Dorsolateral prefrontal cortex (tissue), 118 donors: Measurements from ENCODE around the gene BACE2. TPM values are rescaled to one million over a fixed set of nuclear protein-coding genes. Genes with fewer than 3 reads are reported as not detected.

Experiments
- microRNA-seq, 43 experiments: library from miRNA; unstranded; fragments of <30 nt; microRNA quantifications; one replicate each; pipeline ENCODE4 v1.2.0, GENCODE V29; 2022
- total RNA-seq, 120 experiments: library from RNA; stranded (reverse); gene quantifications; one replicate each; pipeline versions ENCODE4 v1.2.3 to v1.2.4, GENCODE V29; 2022

BACE2 gene
- total RNA-seq, 120 experiments from 2014 or later: 4.1 to 30.8 (median 12.2) TPM

Small RNAs within 50 kb of the gene (microRNA-seq; reads per million reads assigned to microRNA genes)
- 0 to 1.2 (median 0) reads per million in 43 experiments for gene MIR3197

Other genes with a start within 250 kb of the BACE2 start
- gene FAM3B, start 148.6 kb downstream of the BACE2 start, total RNA-seq: under 1 TPM in 15 of 120 experiments, not detected in 105; 0.32 to 0.98 (median 0.63) TPM
- 10 to 100 TPM in 4 of 120 experiments, 1 to 10 TPM in 116; 1.8 to 41.0 (median 5.0) TPM for gene MX2, start 193.9 kb downstream of the BACE2 start, total RNA-seq